ENCODE measurements around the gene ZDHHC9. TPM values are rescaled to one million over a fixed set of nuclear protein-coding genes. Genes with fewer than 3 reads are reported as not detected.
A peak's percentile ranks its signal among the peaks of the same experiment; 100 is the strongest.

The ZDHHC9 gene
- total RNA-seq, 4 donors from 2014 or later: 7.9 to 25.3 (median 14.7) TPM

GRCh38 chrX:129818123-129818522 is 25.6 kb downstream of the ZDHHC9 start:
- no peaks in the 10 kb centered on the region for H3K36me3 ChIP-seq
- no peaks in the 10 kb centered on the region for H3K9me3 ChIP-seq
- TF ChIP-seq CTCF (IDR thresholded peaks at IDR 0.05 in 4 of 5, conservative IDR thresholded peaks at IDR 0.05 in 1 of 5) (no peak), POLR2A (IDR thresholded peaks at IDR 0.05) (no peak)
- no peak overlapping the region for H3K4me3 ChIP-seq
- H3K27ac ChIP-seq: no peak overlapping the region
- H3K27me3 ChIP-seq: no peaks in the 10 kb centered on the region
- no peak for DNase-seq
- no peaks in the 10 kb centered on the region for H3K4me1 ChIP-seq
- no peak for ATAC-seq
- intact Hi-C loops (cut with DNase I; ENCODE audit: low total_unique reads) (no loop called here), in situ Hi-C loops (cut with MboI; ENCODE audit: low sequenced_read_pairs in 4 of 4) (no loop called here)

GRCh38 chrX:129813662-129814368 is 29.9 kb downstream of the ZDHHC9 start:
- Histone ChIP-seq H3K36me3 (no peaks in the 10 kb centered on the region), H3K9me3 (no peaks in the 10 kb centered on the region), H3K4me1 (no peaks in the 10 kb centered on the region), H3K4me3 (no peak overlapping the region), H3K27ac (no peak overlapping the region), H3K27me3 (no peaks in the 10 kb centered on the region)
- TF ChIP-seq CTCF (IDR thresholded peaks at IDR 0.05 in 4 of 5, conservative IDR thresholded peaks at IDR 0.05 in 1 of 5) (no peak), POLR2A (IDR thresholded peaks at IDR 0.05) (no peak)
- intact Hi-C loops (cut with DNase I; ENCODE audit: low total_unique reads): no loop called here
- in situ Hi-C loops (cut with MboI; ENCODE audit: low sequenced_read_pairs in 4 of 4): no loop called here
- DNase-seq (no peak), ATAC-seq (no peak)

GRCh38 chrX:129808829-129809796 is 34.6 kb downstream of the ZDHHC9 start:
- no peak overlapping the region for H3K4me3 ChIP-seq
- intact Hi-C loops (cut with DNase I; ENCODE audit: low total_unique reads) (no loop called here), in situ Hi-C loops (cut with MboI; ENCODE audit: low sequenced_read_pairs in 4 of 4) (no loop called here)
- no peak for DNase-seq
- peak overlapping the region in 3 of 4 donors; percentile 10 to 57 (median 31) for H3K27ac ChIP-seq
- H3K36me3 ChIP-seq: no peaks in the 10 kb centered on the region
- TF ChIP-seq CTCF (IDR thresholded peaks at IDR 0.05 in 4 of 5, conservative IDR thresholded peaks at IDR 0.05 in 1 of 5) (no peak), POLR2A (IDR thresholded peaks at IDR 0.05) (no peak)
- H3K9me3 ChIP-seq: no peaks in the 10 kb centered on the region
- no peak for ATAC-seq
- no peaks in the 10 kb centered on the region for H3K4me1 ChIP-seq
- no peaks in the 10 kb centered on the region for H3K27me3 ChIP-seq

- no peaks in the 10 kb centered on the region for H3K4me1 ChIP-seq
- in situ Hi-C loops (cut with MboI; ENCODE audit: low sequenced_read_pairs in 4 of 4): no loop called here
- intact Hi-C loops (cut with DNase I; ENCODE audit: low total_unique reads): no loop called here
- ATAC-seq (peak; percentile 56 to 66), DNase-seq (no peak)
- TF ChIP-seq POLR2A (IDR thresholded peaks at IDR 0.05) (no peak), CTCF (IDR thresholded peaks at IDR 0.05 in 4 of 5, conservative IDR thresholded peaks at IDR 0.05 in 1 of 5) (no peak)
- no peak overlapping the region for H3K4me3 ChIP-seq
- H3K27me3 ChIP-seq: no peaks in the 10 kb centered on the region
- H3K27ac ChIP-seq: peak overlapping the region in 3 of 4 donors; percentile 10 to 57 (median 31)
- no peaks in the 10 kb centered on the region for H3K9me3 ChIP-seq
- no peaks in the 10 kb centered on the region for H3K36me3 ChIP-seq
Observed at GRCh38 chrX:129808158-129808828, 35.4 kb downstream of the ZDHHC9 start.
